ENCODE data around the gene ADCY1.
"Not testable (repeated sequence)": the region's sequence is repeated elsewhere in the genome, so short reads cannot be mapped to it uniquely, and the experiment has no call there.

The ADCY1 gene

GRCh38 chr7:45573661-45574415 is at the start of gene ADCY1:
TSS of gene ADCY1 (plus strand) at chr7:45574368. CDS start at chr7:45574544, 176 bp downstream.
- TF ChIP-seq CTCF (conservative IDR thresholded peaks at IDR 0.05; ENCODE audit: low read depth, low read length) = no peak
- DNase-seq (ENCODE audit: low read depth) = no peak
- peak within 1 kb of the TSS; percentile 46 for H3K4me3 ChIP-seq (ENCODE audit: low read length)

GRCh38 chr7:45524445-45524844 is 49.7 kb upstream of the ADCY1 start:
- H3K4me3 ChIP-seq (ENCODE audit: low read length) = no peak overlapping the region
- DNase-seq (ENCODE audit: low read depth) = no peak
- no peak for TF ChIP-seq CTCF (conservative IDR thresholded peaks at IDR 0.05; ENCODE audit: low read depth, low read length)

GRCh38 chr7:45525057-45525456 is 49.1 kb upstream of the ADCY1 start:
- TF ChIP-seq CTCF (conservative IDR thresholded peaks at IDR 0.05; ENCODE audit: low read depth, low read length) = no peak
- H3K4me3 ChIP-seq (ENCODE audit: low read length) = no peak overlapping the region
- no peak for DNase-seq (ENCODE audit: low read depth)

GRCh38 chr7:45543473-45543872 is 30.7 kb upstream of the ADCY1 start:
- no peak for TF ChIP-seq CTCF (conservative IDR thresholded peaks at IDR 0.05; ENCODE audit: low read depth, low read length)
- no peak overlapping the region for H3K4me3 ChIP-seq (ENCODE audit: low read length)
- DNase-seq (ENCODE audit: low read depth) = no peak

GRCh38 chr7:45545105-45545710 is 29.0 kb upstream of the ADCY1 start:
- not testable (repeated sequence) for H3K4me3 ChIP-seq (ENCODE audit: low read length); DNase-seq (ENCODE audit: low read depth)

GRCh38 chr7:45548917-45549316 is 25.3 kb upstream of the ADCY1 start:
- not testable (repeated sequence) for DNase-seq (ENCODE audit: low read depth); H3K4me3 ChIP-seq (ENCODE audit: low read length)

GRCh38 chr7:45563401-45563800 is 10.8 kb upstream of the ADCY1 start:
- TF ChIP-seq CTCF (conservative IDR thresholded peaks at IDR 0.05; ENCODE audit: low read depth, low read length) = no peak
- no peak overlapping the region for H3K4me3 ChIP-seq (ENCODE audit: low read length)
- DNase-seq (ENCODE audit: low read depth) = no peak

- no peak overlapping the region for H3K4me3 ChIP-seq (ENCODE audit: low read length)
- no peak for DNase-seq (ENCODE audit: low read depth)
- no peak for TF ChIP-seq CTCF (conservative IDR thresholded peaks at IDR 0.05; ENCODE audit: low read depth, low read length)
Measured at GRCh38 chr7:45563941-45564461, 10.2 kb upstream of the ADCY1 start.
